Vagina (tissue), 2 donors: ENCODE data around the gene GPI. TPM values are rescaled to one million over a fixed set of nuclear protein-coding genes. Genes with fewer than 3 reads are reported as not detected.

Experiments used
- DNase-seq, 2 donors: peaks; one replicate each; pipeline ENCODE4 v3.0.0-alpha.2; 2017; ENCODE audit errors: extremely low spot score in 2 of 2
- H3K27ac ChIP-seq: fragments of 200-600 bp; sonication (generic); one replicate; pipeline ENCODE4 v1.5.1; 2019
- H3K27me3 ChIP-seq: fragments of 200-600 bp; sonication (generic); one replicate; pipeline ENCODE4 v1.5.1; 2019
- H3K36me3 ChIP-seq, 2 donors: fragments of 200-600 bp; sonication (generic); one replicate each; pipeline ENCODE4 v1.5.1; 2017 to 2019
- H3K4me1 ChIP-seq: fragments of 200-600 bp; sonication (generic); one replicate; pipeline ENCODE4 v1.5.1; 2019
- H3K4me3 ChIP-seq, 2 donors: fragments of 200-600 bp; sonication (generic); 1 replicate in 1 of 2; 2 replicates in 1 of 2; pipeline ENCODE4 v1.5.1; 2016 to 2019
- H3K9me3 ChIP-seq: fragments of 200-600 bp; sonication (generic); one replicate; pipeline ENCODE4 v1.5.1; 2019
- CTCF ChIP-seq, 3 experiments: fragments of 450-650 bp in 2 of 3; fragments of 200-600 bp in 1 of 3; sonication (generic) in 1 of 3; IDR thresholded peaks; one replicate each; pipeline ENCODE4 v1.5.1; 2017 to 2019; ENCODE audit warnings: antibody characterized with exemption in 3 of 3, mild to moderate bottlenecking in 2 of 3, moderate library complexity in 2 of 3
- POLR2A ChIP-seq, 2 donors: fragments of 450-650 bp; IDR thresholded peaks; one replicate each; pipeline ENCODE4 v1.6.1; 2017; ENCODE audit warnings: antibody characterized with exemption in 2 of 2, mild to moderate bottlenecking in 2 of 2, moderate library complexity in 2 of 2
- POLR2AphosphoS5 ChIP-seq, 2 donors: sonication (generic); formaldehyde crosslinking; IDR thresholded peaks; one replicate each; pipeline ENCODE4 v1.9.0; 2017; ENCODE audit warnings: antibody characterized with exemption in 2 of 2, mild to moderate bottlenecking in 2 of 2, low read depth in 1 of 2; ENCODE audit not compliant: insufficient read depth in 1 of 2
- intact Hi-C: fragments of 100-400 bp; cut with DNase I; formaldehyde crosslinking; loops from one replicate; pipeline ENCODE4 v1.15.1; 2023
- total RNA-seq: library from RNA; depleted of rRNA; stranded (reverse); fragments of >200 nt; gene quantifications from one replicate; pipeline ENCODE4 v1.2.3, GENCODE V29; 2016

Gene GPI
- total RNA-seq, 1 donor from 2014 or later: 201 TPM

- Histone ChIP-seq H3K27ac (no peak overlapping the region), H3K4me1 (peaks cover 9% of the 10 kb centered on the region), H3K36me3 (peaks cover 0 to 35% of the 10 kb centered on the region in 2 donors), H3K9me3 (no peaks in the 10 kb centered on the region), H3K27me3 (no peaks in the 10 kb centered on the region), H3K4me3 (no peak overlapping the region)
- intact Hi-C loops: no loop called here
- DNase-seq: no peak
- no peak for TF ChIP-seq POLR2A (IDR thresholded peaks at IDR 0.05)
- no peak for TF ChIP-seq POLR2AphosphoS5 (IDR thresholded peaks at IDR 0.05; ENCODE audit: insufficient read depth in 1 of 2, low read depth in 1 of 2)
- TF ChIP-seq CTCF (IDR thresholded peaks at IDR 0.05): no peak
These were observed 37.1 kb downstream of the GPI start for GRCh38 chr19:34402074-34402600.

- no peak overlapping the region for H3K27ac ChIP-seq
- DNase-seq: no peak
- H3K27me3 ChIP-seq: no peaks in the 10 kb centered on the region
- H3K36me3 ChIP-seq: peaks cover 0 to 21% of the 10 kb centered on the region in 2 donors
- peaks cover 9% of the 10 kb centered on the region for H3K4me1 ChIP-seq
- intact Hi-C loops: no loop called here
- no peaks in the 10 kb centered on the region for H3K9me3 ChIP-seq
- peak overlapping the region; percentile 63 to 86 for H3K4me3 ChIP-seq
- TF ChIP-seq POLR2AphosphoS5 (IDR thresholded peaks at IDR 0.05; ENCODE audit: insufficient read depth in 1 of 2, low read depth in 1 of 2) (no peak), CTCF (IDR thresholded peaks at IDR 0.05) (no peak), POLR2A (IDR thresholded peaks at IDR 0.05) (no peak)
These were observed 38.8 kb downstream of the GPI start for GRCh38 chr19:34403784-34404108.

- H3K4me3 ChIP-seq: peak within 1 kb of the TSS; percentile 63 to 86
- H3K27me3 ChIP-seq: no peaks in the 10 kb centered on the region
- H3K27ac ChIP-seq: peak within 1 kb of the TSS; percentile 42
- no peak for TF ChIP-seq CTCF (IDR thresholded peaks at IDR 0.05)
- no peak for TF ChIP-seq POLR2A (IDR thresholded peaks at IDR 0.05)
- peak; percentile 81 to 89 for TF ChIP-seq POLR2AphosphoS5 (IDR thresholded peaks at IDR 0.05; ENCODE audit: insufficient read depth in 1 of 2, low read depth in 1 of 2)
- intact Hi-C loops: no loop called here
- no peaks in the 10 kb centered on the region for H3K9me3 ChIP-seq
- peaks cover 9% of the 10 kb centered on the region for H3K4me1 ChIP-seq
- peak in 1 of 2 donors; percentile 85 for DNase-seq
- peaks cover 0 to 15% of the 10 kb centered on the region in 2 donors for H3K36me3 ChIP-seq
These were observed 39.3 kb downstream of the GPI start, which contains the start of gene PDCD2L for GRCh38 chr19:34404109-34404909. PDCD2L (plus strand) TSS chr19:34404399; CDS start chr19:34404431, 32 bp downstream.

GRCh38 chr19:34405892-34406660 is 41.1 kb downstream of the GPI start:
- Histone ChIP-seq H3K36me3 (no peaks in the 10 kb centered on the region), H3K27me3 (no peaks in the 10 kb centered on the region), H3K27ac (no peak overlapping the region), H3K9me3 (no peaks in the 10 kb centered on the region), H3K4me1 (peaks cover 9% of the 10 kb centered on the region), H3K4me3 (no peak overlapping the region)
- TF ChIP-seq POLR2A (IDR thresholded peaks at IDR 0.05) (no peak), CTCF (IDR thresholded peaks at IDR 0.05) (no peak), POLR2AphosphoS5 (IDR thresholded peaks at IDR 0.05; ENCODE audit: insufficient read depth in 1 of 2, low read depth in 1 of 2) (no peak)
- intact Hi-C loops: no loop called here
- DNase-seq: no peak
